Measurements from ENCODE around the gene GPRC5C.

The GPRC5C gene

GRCh38 chr17:74448756-74449155, 16.9 kb downstream of the GPRC5C start:
- Histone ChIP-seq H3K4me3 (ENCODE audit: low read depth in 1 of 2, low read length in 1 of 2) (no peak overlapping the region), H3K27ac (no peak overlapping the region), H3K36me3 (no peaks in the 10 kb centered on the region), H3K4me1 (ENCODE audit: control insufficient read depth in 1 of 2, insufficient read depth in 1 of 2, low read depth in 1 of 2, low read length in 1 of 2) (peaks cover 7 to 11% of the 10 kb centered on the region in 2 experiments), H3K9me3 (no peaks in the 10 kb centered on the region), H3K27me3 (peaks cover 56% of the 10 kb centered on the region)
- no peak for TF ChIP-seq CTCF (IDR thresholded peaks at IDR 0.05)

GRCh38 chr17:74449306-74449705, 17.4 kb downstream of the GPRC5C start:
- Histone ChIP-seq H3K27ac (no peak overlapping the region), H3K27me3 (peaks cover 54% of the 10 kb centered on the region), H3K4me1 (ENCODE audit: control insufficient read depth in 1 of 2, insufficient read depth in 1 of 2, low read depth in 1 of 2, low read length in 1 of 2) (peaks cover 8 to 16% of the 10 kb centered on the region in 2 experiments), H3K9me3 (no peaks in the 10 kb centered on the region), H3K4me3 (ENCODE audit: low read depth in 1 of 2, low read length in 1 of 2) (no peak overlapping the region), H3K36me3 (no peaks in the 10 kb centered on the region)
- no peak for TF ChIP-seq CTCF (IDR thresholded peaks at IDR 0.05)

GRCh38 chr17:74449773-74450172, 17.9 kb downstream of the GPRC5C start:
- Histone ChIP-seq H3K4me3 (ENCODE audit: low read depth in 1 of 2, low read length in 1 of 2) (no peak overlapping the region), H3K4me1 (ENCODE audit: control insufficient read depth in 1 of 2, insufficient read depth in 1 of 2, low read depth in 1 of 2, low read length in 1 of 2) (peaks cover 13 to 20% of the 10 kb centered on the region in 2 experiments), H3K36me3 (no peaks in the 10 kb centered on the region), H3K27me3 (peaks cover 49% of the 10 kb centered on the region), H3K27ac (no peak overlapping the region), H3K9me3 (no peaks in the 10 kb centered on the region)
- no peak for TF ChIP-seq CTCF (IDR thresholded peaks at IDR 0.05)

- Histone ChIP-seq H3K36me3 (no peaks in the 10 kb centered on the region), H3K4me3 (ENCODE audit: low read depth in 1 of 2, low read length in 1 of 2) (no peak overlapping the region), H3K27me3 (peaks cover 48% of the 10 kb centered on the region), H3K4me1 (ENCODE audit: control insufficient read depth in 1 of 2, insufficient read depth in 1 of 2, low read depth in 1 of 2, low read length in 1 of 2) (peaks cover 13 to 20% of the 10 kb centered on the region in 2 experiments), H3K9me3 (no peaks in the 10 kb centered on the region), H3K27ac (no peak overlapping the region)
- TF ChIP-seq CTCF (IDR thresholded peaks at IDR 0.05), result no peak
Measured at GRCh38 chr17:74450231-74450630, 18.3 kb downstream of the GPRC5C start.

GRCh38 chr17:74450925-74451403, 19.1 kb downstream of the GPRC5C start:
- Histone ChIP-seq H3K36me3 (no peaks in the 10 kb centered on the region), H3K27ac (no peak overlapping the region), H3K4me1 (ENCODE audit: control insufficient read depth in 1 of 2, insufficient read depth in 1 of 2, low read depth in 1 of 2, low read length in 1 of 2) (peaks cover 13 to 20% of the 10 kb centered on the region in 2 experiments), H3K9me3 (no peaks in the 10 kb centered on the region), H3K4me3 (ENCODE audit: low read depth in 1 of 2, low read length in 1 of 2) (no peak overlapping the region), H3K27me3 (peaks cover 41% of the 10 kb centered on the region)
- TF ChIP-seq CTCF (IDR thresholded peaks at IDR 0.05), result no peak

- Histone ChIP-seq H3K27me3 (peaks cover 35% of the 10 kb centered on the region), H3K27ac (no peak overlapping the region), H3K36me3 (no peaks in the 10 kb centered on the region), H3K9me3 (no peaks in the 10 kb centered on the region), H3K4me1 (ENCODE audit: control insufficient read depth in 1 of 2, insufficient read depth in 1 of 2, low read depth in 1 of 2, low read length in 1 of 2) (peaks cover 13 to 18% of the 10 kb centered on the region in 2 experiments), H3K4me3 (ENCODE audit: low read depth in 1 of 2, low read length in 1 of 2) (no peak overlapping the region)
- no peak for TF ChIP-seq CTCF (IDR thresholded peaks at IDR 0.05)
Measured at GRCh38 chr17:74451557-74451956, 19.7 kb downstream of the GPRC5C start.
